GM18951 (cell line): ENCODE measurements around the gene NUP62.
"Not testable (repeated sequence)": the region's sequence is repeated elsewhere in the genome, so short reads cannot be mapped to it uniquely, and the experiment has no call there.

Experiments
- POLR2A ChIP-seq: IDR thresholded peaks from 4 replicates; pipeline ENCODE4 v1.6.1; 2011; ENCODE audit warnings: mild to moderate bottlenecking; ENCODE audit not compliant: insufficient read length, insufficient read depth; ENCODE audit errors: extremely low read depth
- in situ Hi-C: fragments of 300-500 bp; cut with MboI; formaldehyde crosslinking; loops from one replicate; pipeline ENCODE4 v1.12.0; 2022; ENCODE audit warnings: low sequenced_read_pairs, mixed read lengths, inconsistent platforms; ENCODE audit not compliant: unreplicated experiment

Gene NUP62

DNA sequence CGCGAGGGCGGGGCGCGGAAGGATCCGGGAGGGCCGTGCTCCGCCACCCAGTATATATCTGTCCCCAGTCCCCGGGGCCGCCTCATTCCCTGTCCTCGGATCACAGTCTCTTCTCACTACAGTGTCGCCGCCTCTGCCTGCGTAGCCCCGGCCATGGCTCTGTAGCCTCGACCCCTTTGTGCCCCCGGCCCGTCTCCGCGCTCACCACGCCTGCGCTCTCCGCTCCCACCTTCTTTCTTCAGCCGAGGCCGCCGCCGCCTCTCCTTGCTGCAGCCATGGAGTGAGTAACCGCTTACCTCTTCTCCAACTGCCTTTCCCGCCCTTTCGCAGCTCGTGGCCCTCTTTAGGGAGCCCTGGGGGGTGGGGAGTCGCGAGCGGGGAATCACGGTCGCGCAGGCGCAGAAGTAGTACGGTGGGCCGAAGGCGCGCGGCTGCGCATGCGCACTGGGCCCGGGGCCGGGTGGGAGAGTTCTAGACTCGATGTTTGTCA lies at the start of gene NUP62, which contains the start of gene ATF5:
Gene NUP62, minus strand, starts transcription at position 384 of the 490 bp plus-strand sequence. CDS start 19,697 bp downstream, outside the sequence.
Gene ATF5, plus strand, starts transcription at position 85 of the 490 bp plus-strand sequence. CDS start 1,646 bp downstream, outside the sequence.
- TF ChIP-seq POLR2A: peak; percentile 62
- in situ Hi-C loops: no loop called here

DNA sequence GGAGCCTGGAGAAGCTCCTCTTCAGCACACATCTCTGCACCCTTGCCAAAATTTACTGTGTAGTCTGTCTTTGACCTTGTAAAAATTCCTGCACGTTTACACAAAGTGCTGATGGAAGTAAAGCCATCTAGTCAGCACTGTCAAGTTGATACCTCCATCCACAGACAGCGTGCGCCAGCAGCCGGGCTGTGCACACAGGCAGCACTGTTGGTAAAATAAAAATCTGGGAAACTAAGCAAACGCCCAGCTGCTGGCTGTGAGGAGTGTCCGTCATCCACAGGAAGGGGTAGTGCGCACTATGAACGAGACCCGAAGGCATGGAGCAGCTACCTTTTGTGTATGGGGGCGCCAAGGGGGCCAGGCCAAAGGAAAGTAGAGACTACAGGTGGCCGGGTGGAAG lies 49.0 kb upstream of the NUP62 start:
- in situ Hi-C loops: no loop called here
- TF ChIP-seq POLR2A: no peak

DNA sequence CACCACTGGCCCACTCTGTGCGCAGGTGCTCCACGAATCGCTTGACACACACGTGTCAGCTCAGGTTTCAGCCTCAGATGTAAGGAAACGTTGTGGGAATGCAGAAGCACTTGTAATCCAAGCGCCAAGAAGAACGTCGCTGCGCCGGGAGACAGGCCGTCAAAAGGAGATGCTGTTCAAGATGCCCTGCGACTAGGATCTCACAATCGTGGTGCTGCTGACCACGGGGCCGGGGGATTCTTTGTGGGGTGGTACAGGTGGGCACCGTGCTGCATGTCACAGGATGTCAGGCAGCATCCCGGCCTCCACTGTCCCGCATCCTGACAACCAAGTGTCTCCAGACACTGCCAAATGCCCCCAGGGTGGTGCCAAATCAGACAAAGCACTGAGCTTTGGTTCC lies 48.6 kb upstream of the NUP62 start:
- no peak for TF ChIP-seq POLR2A
- in situ Hi-C loops: no loop called here

DNA sequence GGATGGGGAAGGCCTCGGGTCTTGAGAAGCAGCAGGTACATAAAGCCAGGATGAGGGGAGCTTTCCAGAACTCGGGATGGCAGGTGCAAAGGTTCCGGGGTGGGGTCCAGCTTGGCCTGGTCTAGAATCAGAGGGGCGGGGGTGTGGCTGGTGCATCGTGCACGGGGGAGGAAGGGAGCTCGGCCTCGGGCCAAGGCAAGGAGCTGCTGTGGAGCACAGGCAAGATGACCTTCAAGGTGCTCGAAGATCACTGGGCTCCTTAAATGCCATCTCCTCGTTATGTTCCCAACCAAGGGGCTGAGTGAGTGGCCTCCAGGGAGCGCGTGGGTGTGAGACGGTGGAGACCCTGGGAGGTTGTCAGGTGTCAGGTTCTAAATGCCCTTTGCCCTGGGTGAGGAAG lies 47.8 kb upstream of the NUP62 start:
- no peak for TF ChIP-seq POLR2A
- in situ Hi-C loops: no loop called here

DNA sequence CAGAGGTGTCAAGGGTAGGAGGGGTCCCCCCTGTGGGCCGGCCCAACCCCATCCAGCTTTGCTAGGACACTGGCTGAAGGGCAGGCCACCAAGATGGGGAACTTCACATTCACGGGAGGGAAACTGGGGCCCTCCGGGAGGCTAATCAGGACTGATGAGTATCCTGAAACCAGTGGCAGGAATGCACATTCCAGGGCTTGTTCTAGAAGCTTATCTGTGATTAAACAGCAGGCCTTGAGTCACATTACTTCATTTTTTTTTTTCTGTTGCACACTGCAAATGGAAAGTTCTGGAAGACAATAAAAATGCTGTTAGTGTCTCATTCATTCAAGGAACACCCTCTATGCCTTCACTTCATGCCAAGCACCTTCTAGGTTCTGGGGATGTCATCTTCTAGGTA lies 47.2 kb upstream of the NUP62 start:
- in situ Hi-C loops: no loop called here
- no peak for TF ChIP-seq POLR2A

- in situ Hi-C loops: no loop called here
- no peak for TF ChIP-seq POLR2A
Observed at GRCh38 chr19:49975051-49975450, 45.7 kb upstream of the NUP62 start.

DNA sequence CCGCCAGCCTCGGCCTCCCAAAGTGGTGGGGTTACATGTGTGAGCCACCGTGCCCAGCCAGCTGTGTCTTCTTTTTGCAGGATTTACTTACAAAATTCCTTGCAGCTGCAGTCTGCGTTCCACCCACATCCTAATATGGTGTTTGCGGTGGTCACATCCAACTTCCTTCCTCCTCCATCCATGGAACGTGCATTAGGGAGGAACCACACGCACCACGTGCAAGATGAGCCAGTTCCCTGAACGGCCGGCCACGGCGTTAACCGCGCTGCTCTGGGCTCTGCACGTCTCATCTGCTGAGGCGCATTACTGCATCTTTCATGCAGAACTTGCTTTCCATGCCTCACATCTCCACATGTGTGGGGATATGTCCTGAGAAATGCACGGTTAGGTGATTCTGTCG lies 44.7 kb upstream of the NUP62 start:
- in situ Hi-C loops: no loop called here

DNA sequence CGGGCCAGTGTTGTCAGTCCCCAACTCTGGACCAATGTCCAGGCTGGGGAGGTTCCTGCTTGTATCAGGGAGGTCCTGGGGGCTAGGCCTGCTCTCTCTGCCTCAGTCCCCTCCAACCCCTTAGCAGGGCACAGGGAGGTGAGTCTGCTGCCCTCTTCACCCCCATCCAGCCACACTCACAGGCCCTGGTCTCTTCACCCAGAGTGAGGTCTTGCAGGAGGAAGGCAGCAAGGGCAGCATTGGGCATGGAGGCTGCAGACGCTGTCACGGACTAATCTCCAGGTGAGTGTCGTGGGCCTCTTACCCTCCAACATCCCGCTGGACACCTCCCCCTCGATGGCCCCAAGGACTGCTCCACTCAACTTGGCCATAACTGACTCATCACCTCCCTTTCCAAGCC lies 43.5 kb upstream of the NUP62 start:
- in situ Hi-C loops: no loop called here

More for the DNA sequence above, 44.7 kb upstream of the NUP62 start:
- no peak for TF ChIP-seq POLR2A

DNA sequence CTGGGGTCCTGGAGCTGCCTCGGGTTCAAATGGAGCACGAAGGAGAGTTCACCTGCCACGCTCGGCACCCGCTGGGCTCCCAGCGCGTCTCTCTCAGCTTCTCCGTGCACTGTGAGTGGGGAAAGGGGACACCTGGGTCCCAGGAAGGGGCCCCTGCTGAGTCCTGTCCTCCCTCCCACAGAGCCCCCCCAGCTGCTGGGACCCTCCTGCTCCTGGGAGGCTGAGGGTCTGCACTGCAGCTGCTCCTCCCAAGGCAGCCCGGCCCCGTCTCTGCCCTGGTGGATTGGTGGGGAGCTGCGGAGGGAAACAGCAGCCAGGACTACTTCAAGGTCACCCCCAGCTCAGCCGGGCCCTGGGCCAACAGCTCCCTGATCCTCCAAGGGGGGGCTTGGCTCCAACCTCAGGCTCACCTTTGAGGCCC lies 42.7 kb upstream of the NUP62 start:
- TF ChIP-seq POLR2A: no peak
- in situ Hi-C loops: no loop called here

More for the DNA sequence above, 43.5 kb upstream of the NUP62 start:
- no peak for TF ChIP-seq POLR2A

GRCh38 chr19:49969355-49969754 lies 40.1 kb upstream of the NUP62 start:
- in situ Hi-C loops: not testable (repeated sequence)

DNA sequence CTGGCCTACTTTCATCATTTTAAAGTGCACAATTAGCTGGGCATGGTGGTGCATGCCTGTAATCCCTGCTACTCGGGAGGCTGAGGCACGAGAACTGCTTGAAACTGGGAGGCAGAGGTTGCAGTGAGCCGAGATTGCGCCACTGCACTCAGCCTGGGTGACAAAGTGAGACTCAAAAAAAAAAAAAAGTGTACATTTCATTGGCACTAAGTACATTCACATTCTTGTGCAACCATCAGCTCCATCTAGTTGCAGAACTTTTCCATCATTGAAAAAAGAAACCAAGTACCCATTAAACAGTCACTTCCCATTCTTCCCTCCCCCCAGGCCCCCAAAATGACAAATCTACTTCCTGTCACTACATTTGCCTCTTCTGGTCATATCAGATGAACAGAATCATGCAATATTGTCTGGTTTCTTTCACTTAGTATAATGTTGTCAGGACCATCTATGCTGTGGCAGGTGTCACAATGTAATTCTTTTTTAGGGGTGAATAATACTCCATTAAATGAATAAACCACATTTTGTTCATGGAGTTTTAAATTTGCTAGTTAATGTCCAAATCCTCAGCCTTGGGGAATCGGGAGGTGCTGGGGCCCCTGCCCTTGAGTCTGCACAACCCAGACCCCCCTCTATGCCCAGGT lies 39.1 kb upstream of the NUP62 start:
- in situ Hi-C loops: no loop called here
- TF ChIP-seq POLR2A: no peak

DNA sequence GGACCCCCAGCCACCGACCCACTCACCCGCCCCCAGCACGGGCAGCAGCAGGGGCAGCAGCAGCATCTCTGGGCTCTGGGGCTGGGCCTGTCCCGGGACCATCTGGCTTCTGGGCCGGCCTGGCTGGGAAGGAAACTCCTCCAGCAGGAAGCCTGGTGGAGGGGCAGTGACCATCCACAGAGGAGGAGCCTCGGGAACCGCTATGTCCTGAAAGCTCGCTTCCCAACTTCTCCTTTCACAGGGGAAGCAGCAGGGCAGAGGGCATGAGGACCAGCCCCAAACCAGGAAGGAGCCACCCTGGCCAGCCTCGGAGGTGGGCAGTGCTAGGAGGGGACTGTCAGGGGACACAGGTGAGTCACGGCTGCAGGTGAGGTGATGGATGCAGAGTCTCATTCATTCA lies 31.7 kb upstream of the NUP62 start, which contains the start of gene SIGLEC11:
Gene SIGLEC11, minus strand, starts transcription at position 193 of the 400 bp plus-strand sequence. Its CDS starts 91 bp downstream, at position 102.
- in situ Hi-C loops: not testable (repeated sequence)

GRCh38 chr19:49959892-49960291 lies 30.6 kb upstream of the NUP62 start:
- in situ Hi-C loops: not testable (repeated sequence)

GRCh38 chr19:49958596-49958995 lies 29.3 kb upstream of the NUP62 start:
- in situ Hi-C loops: not testable (repeated sequence)

DNA sequence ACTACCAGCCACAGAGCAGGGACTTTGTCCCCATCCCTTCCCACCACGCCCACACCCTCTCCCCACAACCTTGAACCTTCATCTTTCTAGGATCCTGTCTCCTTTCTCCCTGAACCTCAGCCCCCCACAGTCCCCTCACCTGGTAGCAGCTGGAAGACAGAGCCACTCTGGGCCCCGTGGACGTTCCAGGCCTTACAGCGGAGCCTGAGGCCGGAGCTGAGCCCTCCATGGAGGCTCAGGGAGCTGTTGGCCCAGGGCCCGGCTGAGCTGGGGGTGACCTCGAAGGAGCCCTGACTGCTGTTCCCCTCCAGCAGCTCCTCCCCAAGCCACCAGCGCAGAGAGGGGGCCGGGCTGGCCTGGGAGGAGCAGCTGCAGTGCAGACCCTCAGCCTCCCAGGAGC lies 28.8 kb upstream of the NUP62 start:
- in situ Hi-C loops: not testable (repeated sequence)
